GM19193 (cell line): ENCODE data around the gene NAPA.

Experiments used
- POLR2A ChIP-seq: IDR thresholded peaks from 4 replicates; pipeline ENCODE4 v1.6.1; 2011; ENCODE audit not compliant: insufficient read depth, insufficient read length; ENCODE audit errors: extremely low read depth

NAPA gene

DNA sequence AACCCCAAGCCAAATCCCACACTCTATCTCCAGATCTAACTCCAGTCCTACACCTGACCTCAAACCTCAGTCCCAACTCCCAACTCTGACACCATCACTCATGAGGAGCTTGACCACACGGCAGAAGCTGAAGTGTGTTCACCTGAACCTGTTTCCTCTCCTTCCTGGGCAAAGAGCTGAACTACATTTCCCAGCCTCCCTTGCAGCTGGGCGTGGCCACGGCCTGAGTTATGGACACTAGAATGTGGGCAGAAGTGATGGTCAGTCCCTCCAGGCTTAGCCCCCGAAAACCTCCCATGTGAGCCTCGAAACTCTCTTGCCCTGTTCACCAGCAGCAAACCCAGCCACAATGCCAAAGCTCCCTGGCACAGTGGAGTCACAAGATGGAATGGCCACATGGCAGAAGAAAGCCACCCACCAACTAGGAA, 76.1 kb downstream of the NAPA start:
- TF ChIP-seq POLR2A, result no peak
